ENCODE data around the gene ZNRD2.
"Not testable (repeated sequence)": the region's sequence is repeated elsewhere in the genome, so short reads cannot be mapped to it uniquely, and the experiment has no call there.

Gene ZNRD2

DNA sequence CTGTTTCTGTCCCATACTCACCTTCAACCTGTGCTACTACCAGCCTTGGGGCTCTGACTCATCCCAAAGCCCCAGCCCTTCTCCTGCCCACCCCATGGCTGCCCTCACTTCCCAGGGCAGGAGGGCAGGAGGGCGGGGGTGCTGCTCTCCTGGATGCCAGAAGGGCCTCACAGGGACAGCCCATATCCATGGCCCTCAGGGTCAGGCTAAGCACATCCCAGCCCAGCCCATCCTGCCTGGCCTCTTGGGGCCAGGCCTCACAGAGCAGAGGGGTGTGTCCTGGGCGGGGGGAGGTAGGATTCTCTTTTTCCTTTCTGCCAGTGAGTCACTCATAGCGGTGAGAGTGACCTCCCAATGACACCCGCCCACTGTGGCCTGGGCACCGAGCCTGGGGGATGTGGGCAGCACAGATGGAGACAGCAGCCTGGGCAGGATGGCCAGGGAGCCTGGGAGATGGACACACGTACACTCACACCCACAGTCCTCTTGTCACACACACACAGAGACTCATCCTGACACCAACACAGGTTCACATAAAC, 14.5 kb upstream of the ZNRD2 start:
- DNase-seq (ENCODE audit: low read depth in 2 of 2): no peak

DNA sequence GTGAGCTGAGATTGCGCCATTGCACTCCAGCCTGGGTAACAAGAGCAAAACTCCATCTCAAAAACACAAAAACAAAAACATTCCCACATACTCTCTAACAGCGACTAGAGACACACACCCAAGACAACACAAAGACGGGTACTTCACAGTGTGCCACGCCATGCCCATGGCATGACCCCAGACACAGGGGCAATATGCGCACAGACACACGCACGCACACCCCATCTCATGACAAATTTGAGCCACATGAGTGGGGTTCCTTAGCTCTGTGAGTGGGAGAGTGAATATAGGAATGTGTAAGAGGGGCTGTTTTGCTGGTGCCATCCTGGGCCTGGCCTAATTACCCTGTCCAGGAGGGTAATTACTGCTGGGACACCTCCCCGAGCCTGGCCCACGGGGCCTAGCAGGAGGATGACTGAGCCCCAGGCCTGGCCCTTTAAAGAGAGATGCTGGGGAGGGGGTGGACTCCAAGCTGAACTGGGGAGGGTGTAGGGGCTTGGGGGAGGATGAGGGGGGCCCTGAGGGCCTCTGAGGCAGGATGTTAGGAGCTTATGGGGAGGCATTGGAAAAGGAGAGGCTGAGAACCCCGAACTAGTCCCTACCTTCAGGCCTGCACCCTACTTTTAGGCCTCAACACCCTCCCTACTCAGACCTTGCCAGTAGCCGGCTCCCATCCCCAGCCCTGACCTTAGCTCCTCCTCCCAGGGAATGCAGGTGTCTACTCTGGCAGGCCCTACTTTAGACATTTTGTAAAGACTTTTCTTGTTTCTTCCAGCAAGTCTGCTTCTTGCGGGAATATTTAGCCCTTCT, 13.6 kb upstream of the ZNRD2 start:
- no peak for DNase-seq (ENCODE audit: low read depth in 2 of 2)

DNA sequence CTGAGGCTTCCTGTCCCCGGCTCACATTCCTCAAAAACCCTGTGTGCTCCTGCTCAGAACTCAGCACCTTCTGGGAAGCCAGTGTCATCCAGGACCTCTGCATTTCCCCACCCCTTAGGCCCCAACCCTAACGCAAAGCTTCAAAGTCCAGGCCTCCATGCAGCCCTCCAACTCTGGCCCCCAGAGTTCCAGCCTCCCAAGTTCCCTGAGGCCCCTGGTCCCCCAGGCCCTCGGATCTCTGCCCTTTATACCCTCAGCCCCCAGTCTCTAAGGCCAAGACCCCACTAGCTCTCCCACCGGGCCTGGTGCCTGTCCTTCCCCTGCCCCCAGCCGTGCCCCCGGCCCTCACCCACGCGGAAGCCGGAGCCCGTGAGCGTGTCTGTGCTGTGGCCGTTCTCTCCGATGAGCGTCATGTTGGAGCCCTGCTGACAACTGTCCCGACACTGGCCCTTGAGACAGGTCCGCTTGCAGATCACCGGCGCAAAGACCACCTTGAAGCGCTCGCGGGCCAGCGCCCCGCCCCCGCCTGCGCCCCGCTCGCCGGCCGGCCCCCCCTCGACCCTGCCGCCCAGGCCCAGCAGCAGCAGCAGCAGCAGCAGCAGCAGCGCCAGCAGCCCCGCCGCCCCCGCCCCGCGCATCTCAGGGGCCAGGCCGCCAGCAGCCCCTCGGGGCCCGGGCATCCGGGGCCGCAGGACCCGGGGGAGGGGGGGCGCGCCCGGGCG, 12.8 kb upstream of the ZNRD2 start:
- DNase-seq (ENCODE audit: low read depth in 2 of 2): no peak

DNA sequence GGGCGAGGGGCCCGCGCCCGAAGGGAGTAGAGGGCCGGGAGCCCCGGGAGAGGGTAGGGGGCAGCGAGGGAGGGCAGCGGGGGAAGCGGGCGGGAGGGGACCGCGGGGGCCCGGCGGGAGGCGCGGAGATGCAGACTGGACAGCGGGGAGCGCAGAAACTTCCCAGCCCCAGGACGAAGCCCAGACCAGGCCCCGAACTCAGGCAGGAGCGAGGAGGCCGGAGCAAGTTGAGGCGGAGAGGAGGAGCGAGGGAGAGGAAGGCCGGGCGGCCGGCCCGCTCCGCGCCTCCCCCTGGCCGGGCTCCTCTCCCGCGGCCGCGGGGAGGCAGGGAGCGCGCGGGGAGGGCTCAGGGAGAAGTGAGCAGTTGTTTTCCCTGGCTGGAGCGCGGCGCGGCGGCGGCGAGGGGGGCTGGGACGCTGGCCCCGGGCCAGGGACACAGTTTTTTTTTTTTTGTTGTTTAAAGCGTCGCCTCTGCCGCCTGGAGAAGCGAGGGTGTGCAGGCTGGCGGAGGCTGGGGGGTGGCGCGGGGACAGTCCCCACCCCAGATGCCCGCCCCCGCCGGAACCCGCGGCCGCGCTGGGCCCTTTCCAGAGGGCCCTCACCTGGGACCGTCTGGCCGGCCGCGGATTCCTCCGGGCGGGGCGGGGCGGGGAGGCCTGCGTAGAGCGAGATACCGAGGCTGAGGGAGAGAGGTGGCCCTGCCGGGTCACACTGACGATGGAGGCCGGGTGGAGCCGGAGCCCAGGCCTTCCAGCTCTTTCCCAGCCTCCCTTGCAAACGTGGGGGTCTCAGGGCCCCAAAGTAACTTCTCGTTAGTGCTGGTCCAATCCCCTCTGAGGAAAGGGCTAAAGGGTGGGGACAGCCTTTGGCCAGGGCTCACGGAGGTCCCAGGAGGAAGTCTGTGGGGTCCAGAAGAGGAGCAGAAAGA, 12.0 kb upstream of the ZNRD2 start, which contains the start of gene LTBP3:
LTBP3 (minus strand) TSS at position 358 of the 928 bp plus-strand sequence. CDS start 400 bp downstream, outside the sequence.
- peak in 1 of 2 donors; percentile 28 for DNase-seq (ENCODE audit: low read depth in 2 of 2)

DNA sequence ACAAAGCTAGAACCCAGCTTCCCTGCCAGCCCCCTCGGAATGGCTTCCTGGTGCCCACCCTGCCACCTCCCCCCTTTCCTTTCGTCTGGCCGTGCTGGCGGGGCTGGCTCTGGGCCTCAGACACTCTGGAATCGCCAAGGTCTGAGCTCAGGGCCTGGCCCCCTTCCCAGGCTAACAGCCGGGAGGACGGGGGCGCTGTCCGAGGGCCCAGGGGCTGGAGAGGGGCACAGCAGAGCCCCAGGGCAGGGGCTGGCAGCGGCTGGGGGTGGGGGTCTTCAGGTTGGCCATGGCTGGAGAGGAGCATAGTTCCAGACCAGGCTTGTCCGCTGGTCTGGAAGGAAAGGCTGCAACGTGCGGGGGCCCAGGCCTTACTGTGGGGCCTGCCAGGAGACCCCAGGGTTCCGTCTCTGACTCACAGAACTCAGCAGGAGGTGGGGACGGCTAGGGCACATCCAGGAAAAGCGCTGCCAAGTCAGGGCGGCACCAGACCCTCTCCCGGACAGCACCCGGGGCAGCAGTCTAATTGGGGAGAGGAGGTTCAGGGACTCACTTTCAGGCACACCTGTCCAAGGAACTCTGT, 11.3 kb upstream of the ZNRD2 start:
- no peak for DNase-seq (ENCODE audit: low read depth in 2 of 2)

DNA sequence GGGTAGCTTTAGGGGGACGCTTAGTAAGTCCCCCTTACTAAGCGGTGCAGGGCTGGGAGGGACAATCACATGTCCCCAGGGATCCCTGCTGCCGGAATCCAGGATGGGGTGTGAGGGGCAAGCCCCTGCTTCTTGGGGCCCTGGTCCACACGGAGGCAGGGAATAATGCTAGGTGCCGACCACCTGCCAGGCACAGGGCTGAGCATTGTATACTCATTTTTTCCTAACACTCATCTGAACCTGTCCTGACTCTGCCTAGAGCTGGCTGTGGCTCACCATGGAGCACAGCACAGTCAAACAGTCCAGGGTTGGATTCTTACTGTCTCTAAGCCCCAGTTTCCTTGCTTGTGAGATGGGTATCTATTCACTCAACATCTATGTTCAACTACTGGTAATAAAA, 10.7 kb upstream of the ZNRD2 start:
- DNase-seq (ENCODE audit: low read depth in 2 of 2): no peak

DNA sequence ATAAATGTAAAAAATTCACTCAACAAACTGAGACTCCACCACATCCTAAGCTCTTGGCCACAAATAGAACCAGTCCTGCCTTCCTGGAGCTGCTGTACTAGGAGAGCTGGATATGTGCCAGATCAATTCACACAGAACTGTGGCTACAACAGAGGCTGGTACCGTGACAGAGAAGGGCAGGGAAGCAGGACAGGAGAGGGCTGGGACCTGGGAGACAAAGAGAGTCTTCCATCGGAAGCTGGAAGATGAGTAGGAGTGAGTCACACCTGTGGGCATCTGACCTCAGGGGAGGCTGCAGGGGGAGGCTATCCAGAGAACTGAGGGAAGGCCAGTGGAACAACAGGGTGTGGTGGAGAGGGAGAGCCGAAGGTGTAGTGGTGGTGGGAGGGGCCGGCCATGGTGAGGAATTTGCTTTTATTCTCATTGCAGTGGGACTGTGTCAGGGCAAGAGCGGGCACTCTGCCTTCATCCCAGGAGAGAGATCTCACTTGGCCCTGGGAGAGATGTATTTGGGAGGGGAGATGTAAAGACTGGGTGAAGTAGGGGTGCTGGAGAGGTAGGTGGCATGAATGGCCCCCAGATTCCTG, 10.2 kb upstream of the ZNRD2 start:
- DNase-seq (ENCODE audit: low read depth in 2 of 2): no peak

DNA sequence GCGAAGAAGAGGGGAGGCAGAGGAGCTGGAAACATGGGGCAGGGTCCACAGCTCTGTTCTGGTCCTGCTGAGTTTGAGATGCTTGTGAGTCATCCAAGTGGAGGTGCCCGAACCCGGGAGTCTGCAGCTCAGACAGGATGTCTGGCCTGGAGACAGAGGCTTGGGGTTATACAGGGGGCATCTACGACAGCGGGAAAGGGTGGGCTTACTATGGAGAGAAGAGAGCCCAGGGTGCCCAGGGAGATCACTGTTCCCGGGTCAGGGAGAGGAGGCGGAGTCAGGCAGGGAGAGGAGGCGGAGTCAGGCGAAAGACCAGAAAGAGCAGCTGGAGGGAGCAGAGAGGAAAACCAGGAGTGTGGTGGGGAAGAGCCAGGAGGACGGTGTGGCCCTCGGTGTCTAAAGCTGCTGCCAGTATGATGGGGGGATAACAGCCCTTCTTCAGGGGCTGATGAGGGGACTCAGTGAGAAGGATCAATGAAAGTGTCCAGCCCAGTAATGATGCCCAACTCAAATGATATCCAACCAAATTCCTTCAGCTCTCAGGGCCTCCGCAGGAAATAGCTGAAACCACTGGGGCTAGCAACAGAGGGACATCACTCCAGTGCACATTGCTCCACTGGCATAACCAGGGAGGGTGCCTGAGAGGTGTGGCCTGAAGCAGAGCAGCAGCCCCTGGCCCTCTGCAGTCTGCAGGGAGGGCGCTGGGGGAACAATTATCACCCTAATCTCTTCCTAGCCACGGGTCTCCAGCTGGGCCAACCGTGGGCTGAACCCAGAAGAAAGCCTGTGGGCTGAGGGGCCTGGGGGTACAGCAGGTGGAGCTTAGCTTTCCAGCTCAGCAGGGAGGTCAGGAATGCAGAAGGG, 9.5 kb upstream of the ZNRD2 start:
- no peak for DNase-seq (ENCODE audit: low read depth in 2 of 2)

DNA sequence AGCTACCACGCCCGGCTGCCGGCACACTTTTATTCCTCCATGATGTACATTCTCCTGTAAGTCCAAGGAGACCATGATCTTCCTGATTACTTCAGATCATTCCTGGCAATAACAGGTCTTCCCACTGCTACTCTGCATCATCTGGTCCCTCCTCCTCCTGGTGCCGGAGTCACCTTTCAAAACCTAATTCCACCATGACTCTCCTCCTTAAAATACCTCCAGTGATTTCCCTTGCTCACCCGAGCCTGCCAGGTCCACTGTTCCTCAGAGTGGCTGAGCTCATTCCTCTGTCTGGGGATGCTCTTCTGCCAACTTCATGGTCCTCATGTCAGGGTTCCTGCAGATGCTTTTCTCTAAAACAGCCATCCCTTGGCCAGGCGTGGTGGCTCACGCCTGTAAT, 8.3 kb upstream of the ZNRD2 start:
- no peak for DNase-seq (ENCODE audit: low read depth in 2 of 2)

DNA sequence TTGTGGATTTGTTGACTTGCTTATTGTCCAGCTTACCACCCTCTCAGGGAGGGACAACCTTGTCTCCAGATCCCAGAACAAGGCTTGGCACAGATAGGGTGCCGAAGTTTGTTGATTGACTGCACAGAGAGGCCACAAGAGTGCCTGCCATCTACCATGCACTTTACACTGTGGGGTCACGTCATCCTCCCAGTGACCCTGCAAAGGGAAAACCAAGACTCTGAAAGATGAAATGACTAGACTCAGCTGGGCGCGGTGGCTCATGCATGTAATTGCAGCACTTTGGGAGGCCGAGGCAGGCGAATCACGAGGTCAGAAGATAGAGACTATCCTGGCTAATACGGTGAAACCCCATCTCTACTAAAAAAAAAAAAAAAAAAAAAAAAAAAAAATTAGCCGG, 7.5 kb upstream of the ZNRD2 start:
- no peak for DNase-seq (ENCODE audit: low read depth in 2 of 2)

DNA sequence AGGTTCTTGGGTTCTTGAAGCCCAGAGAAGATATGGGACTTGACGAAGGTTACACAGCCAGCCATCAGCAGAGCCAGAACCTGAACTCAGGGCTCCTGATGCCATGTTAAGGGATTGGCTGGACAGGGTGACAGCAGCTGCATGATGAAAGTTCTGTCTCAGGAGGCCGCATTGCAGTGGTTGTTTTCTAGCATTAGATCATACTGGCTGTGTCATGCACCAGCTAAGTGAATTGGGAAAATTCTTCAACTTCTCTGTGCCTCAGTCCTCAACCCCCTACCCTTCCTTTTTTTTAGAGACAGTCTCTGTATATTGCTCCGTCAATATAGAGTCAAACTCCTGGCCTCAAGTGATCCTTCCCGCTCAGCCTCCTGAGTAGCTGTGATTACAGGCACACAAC, 6.7 kb upstream of the ZNRD2 start:
- no peak for DNase-seq (ENCODE audit: low read depth in 2 of 2)

DNA sequence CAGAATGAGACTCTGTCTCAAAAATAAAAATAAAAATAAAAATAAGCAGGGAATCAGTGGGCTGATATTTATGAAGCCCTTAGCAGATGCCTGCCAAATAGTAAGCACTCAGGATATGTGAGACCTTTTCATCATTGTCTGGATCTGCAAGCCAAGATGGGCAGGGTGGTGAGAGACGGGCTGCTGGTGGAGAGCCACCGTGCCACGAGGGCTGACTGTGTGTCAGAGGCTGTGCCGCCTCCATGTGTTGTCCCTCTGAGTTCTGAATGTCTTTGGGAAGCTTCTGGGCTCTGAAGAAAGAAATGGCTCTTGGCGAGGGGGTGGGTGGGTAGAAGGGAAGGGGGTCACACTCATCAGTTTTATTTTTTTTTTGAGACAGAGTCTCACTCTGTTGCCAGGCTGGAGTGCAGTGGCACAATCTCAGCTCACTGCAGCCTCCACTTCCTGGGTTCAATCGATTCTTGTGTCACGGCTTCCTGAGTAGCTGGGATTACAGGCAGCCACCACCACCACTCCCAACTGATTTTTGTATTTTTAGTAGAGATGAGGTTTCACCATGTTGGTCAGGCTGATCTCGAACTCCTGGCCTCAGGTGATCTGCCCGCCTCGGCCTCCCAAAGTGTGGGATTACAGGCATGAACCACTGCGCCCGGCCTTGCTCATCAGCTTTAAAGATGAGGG, 5.3 kb upstream of the ZNRD2 start:
- DNase-seq (ENCODE audit: low read depth in 2 of 2): not testable (repeated sequence)

DNA sequence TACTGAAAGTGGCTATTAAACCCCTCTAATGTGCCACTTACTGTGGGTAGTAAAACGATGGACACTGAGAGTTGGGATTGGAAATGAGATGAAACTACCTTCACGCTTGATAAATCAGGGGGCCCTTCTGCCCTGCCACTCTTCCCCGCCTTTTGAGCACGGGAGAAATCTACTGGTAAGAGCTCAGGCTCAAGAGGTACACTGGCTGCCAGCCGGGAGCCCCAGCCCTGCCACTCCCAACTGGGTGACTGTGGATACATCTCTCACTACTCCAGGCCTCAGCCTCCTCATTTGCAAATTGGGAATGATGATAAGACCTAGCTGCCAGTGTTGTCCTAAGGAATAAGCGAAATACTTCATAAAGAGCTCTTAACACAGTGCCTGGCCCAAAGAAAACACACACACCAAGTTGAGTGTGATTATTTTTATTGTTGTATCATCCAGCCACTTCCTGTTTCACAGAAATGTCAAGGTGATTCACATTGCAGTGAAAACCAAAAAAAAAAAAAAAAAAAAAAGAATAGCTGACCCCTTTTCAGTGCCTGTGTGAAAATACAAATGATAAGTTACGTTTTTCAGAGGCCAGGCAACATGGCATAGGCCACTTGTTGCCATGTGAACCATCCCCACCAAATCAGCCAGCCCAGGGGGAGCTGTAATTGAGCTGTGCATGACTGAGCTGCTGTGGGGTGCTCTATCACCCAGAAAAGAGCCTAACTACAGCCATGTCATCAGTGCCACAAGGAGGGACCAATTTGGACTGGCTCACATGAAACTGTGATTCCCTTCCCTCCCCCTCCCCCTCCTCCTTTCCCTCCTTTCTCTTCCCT, 4.4 kb upstream of the ZNRD2 start:
- no peak for DNase-seq (ENCODE audit: low read depth in 2 of 2)

DNA sequence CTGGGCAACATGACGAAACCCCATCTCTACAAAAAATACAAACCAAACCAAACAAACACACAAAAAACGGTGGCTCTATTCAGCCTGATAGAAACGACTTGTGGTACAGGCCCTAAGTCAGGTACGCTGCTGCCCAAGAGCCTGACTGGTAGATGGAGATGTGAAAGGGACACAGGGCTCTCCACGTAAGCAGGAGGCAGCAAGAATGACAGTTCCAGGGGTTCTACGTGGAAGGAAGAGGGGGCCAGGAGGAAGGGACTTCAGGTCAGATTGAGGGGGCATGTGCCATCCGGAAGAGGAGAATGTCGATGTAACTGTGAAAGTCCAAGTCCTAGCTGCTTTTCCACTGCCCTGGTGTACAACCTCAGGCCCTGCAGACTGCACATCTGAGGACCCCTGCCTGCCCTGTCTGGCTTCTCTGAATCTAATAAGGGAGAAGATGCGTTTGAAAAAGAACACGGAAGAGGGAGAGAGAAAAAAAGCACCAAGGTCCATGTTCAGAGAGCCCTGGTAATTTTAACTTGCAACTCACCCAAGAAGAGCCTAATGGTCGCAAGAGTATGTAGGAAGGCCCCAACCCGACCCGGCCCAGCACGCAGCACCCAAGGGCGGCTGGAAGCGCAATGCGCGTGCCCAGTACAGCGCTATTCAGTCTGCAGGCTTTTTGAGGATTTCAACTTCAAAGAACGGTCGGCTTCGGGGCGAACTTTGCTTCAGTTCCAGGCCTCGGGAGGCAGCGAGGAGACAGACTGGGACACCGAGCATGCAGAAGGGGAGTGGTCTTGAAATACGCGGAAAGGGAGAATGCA, 909 bp upstream of the ZNRD2 start:
- DNase-seq (ENCODE audit: low read depth in 2 of 2): no peak

DNA sequence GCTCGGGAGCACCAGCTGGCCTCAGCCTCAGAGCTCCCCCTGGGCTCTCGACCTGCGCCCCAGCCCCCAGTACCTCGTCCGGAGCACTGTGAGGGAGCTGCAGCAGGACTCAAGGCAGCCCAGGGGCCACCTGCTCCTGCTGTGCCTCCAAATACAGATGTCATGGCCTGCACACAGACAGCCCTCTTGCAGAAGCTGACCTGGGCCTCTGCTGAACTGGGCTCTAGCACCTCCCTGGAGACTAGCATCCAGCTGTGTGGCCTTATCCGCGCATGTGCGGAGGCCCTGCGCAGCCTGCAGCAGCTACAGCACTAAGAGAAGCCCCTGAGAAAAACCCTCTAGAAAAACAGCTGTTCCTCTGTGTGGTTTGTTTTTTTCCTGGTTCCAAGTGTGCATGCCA, 1.1 kb downstream of the ZNRD2 start:
- DNase-seq (ENCODE audit: low read depth in 2 of 2): no peak

DNA sequence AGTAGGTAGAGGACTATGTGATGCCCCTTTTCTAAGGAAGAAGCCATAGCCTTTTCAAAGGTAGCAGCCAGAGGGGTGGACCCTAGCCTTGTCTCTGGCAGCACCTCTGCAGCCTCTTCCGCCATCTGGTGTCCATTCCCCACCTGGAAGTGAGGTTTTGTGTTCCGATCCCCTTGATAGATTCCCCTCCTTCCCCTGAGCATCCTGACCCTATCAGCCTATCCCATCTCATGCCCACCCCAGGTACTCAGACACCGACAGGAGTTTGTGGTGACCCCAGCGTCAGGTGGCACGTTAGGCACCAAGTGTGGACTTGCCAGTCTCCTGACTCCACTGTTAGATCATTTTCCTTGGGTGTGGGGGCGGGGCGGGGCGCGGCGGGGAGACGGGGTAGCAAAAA, 1.7 kb downstream of the ZNRD2 start:
- no peak for DNase-seq (ENCODE audit: low read depth in 2 of 2)

DNA sequence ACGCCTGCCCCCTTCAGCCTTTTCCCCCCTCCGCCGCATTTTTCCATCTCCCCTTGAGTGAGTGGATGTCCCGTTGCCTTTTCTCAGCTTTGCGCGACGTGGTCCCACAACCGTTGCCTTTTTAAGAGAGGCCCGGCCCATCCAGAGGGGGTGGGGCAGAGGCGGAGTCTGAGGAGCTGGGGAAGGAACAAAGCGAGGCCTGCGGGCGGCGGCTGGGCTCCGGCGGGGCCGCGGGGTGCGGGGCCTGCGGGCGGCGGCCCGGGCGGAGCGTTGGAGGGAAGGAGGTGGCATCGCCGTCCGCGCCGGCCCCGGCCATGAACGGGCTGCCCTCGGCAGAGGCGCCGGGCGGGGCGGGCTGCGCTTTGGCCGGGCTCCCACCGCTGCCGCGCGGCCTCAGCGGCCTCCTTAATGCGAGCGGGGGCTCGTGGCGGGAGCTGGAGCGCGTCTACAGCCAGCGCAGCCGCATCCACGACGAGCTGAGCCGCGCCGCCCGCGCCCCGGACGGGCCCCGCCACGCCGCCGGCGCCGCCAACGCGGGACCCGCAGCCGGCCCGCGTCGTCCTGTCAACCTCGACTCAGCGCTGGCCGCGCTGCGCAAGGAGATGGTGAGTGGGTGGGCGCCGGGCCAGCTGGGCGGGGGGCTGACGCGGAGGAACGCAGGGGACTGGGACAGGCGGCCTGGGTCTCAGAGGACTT, 2.2 kb downstream of the ZNRD2 start, which contains the start of gene FAM89B:
FAM89B (plus strand) TSS at position 183 of the 696 bp plus-strand sequence; CDS start at position 315, 132 bp downstream.
- DNase-seq (ENCODE audit: low read depth in 2 of 2): peak; percentile 70 to 75
